Fibroblast of lung (primary cell): Measurements from ENCODE around the gene GNL2.

ENCODE experiments used
- CTCF ChIP-seq, 2 donors: IDR thresholded peaks in 1 of 2; conservative IDR thresholded peaks in 1 of 2; 1 replicate in 1 of 2; 2 replicates in 1 of 2; pipeline ENCODE4 v1.5.1; 2011 to 2012; ENCODE audit warnings: low read length in 2 of 2, control low read depth in 1 of 2, inconsistent platforms in 1 of 2, low read depth in 1 of 2, mild to moderate bottlenecking in 1 of 2
- EZH2 ChIP-seq: IDR thresholded peaks from 2 replicates; pipeline ENCODE4 v1.5.1; 2012; ENCODE audit warnings: low read length, control low read depth, mild to moderate bottlenecking; ENCODE audit errors: missing control alignments

GRCh38 chr1:37601441-37601840 lies 5.7 kb upstream of the GNL2 start:
- TF ChIP-seq CTCF (conservative IDR thresholded peaks at IDR 0.05 in 1 of 2, IDR thresholded peaks at IDR 0.05 in 1 of 2; ENCODE audit: low read depth in 1 of 2, low read length in 2 of 2) (no peak), EZH2 (no peak)
